GM21528 (cell line): ENCODE measurements around the gene KMT2D.

ENCODE experiments used
- ATAC-seq: cut with Tn5 transposase; IDR thresholded peaks from one replicate; pipeline ENCODE4 v1.9.1; 2021; ENCODE audit warnings: mild to moderate bottlenecking, moderate library complexity; ENCODE audit not compliant: unreplicated experiment, low FRiP score

KMT2D gene

GRCh38 chr12:49060237-49061156, at the start of gene KMT2D:
Gene KMT2D (minus strand): TSS chr12:49060794. CDS start chr12:49055324, 5,470 bp downstream.
- peak; percentile 51 for ATAC-seq

- peak; percentile 29 for ATAC-seq
Observed at GRCh38 chr12:49109641-49110463, 49.3 kb upstream of the KMT2D start.

GRCh38 chr12:49108958-49109404, 48.4 kb upstream of the KMT2D start:
- ATAC-seq: no peak

GRCh38 chr12:49105504-49106084, 45.0 kb upstream of the KMT2D start:
- no peak for ATAC-seq

- no peak for ATAC-seq
Observed at GRCh38 chr12:49104822-49105221, 44.2 kb upstream of the KMT2D start.

DNA sequence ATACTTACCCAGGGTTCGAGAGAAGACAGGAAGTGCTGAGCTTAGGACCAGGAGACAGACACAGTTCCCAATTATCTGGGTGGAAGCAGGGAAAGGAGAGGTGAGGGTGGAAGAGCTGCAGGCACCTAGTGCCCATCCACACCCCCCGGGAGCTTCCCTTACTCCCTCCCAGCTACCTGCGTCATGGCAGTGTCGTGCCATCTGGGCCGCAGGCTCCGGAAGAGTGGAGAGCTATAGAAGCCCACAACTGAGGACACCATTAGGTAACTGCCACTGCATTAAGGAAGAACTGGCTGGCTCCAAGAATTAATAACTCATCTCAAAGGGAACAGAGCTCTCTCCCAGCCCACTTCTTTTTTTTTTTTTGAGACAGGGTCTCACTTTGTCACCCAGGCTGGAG, 39.8 kb upstream of the KMT2D start:
- no peak for ATAC-seq

DNA sequence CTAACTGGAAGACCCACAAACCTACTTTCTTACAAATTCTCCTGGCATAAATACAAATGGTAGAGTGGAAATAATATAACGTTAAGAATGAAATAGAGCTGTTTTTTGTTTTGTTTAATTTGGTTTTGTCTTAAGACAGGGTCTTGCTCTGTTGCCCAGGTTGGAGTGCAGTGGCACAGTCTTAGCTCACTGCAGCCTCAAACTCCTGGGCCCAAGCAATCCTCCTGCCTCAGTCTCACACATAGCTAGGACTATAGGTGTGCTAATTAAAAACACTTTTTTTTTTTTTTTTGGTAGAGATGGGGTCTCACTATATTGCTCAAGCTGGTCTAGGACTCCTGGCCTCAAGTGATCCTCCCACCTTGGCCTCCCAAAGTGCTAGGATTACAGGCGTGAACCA, 38.1 kb upstream of the KMT2D start:
- ATAC-seq: no peak

GRCh38 chr12:49098035-49098451, 37.4 kb upstream of the KMT2D start:
- no peak for ATAC-seq

DNA sequence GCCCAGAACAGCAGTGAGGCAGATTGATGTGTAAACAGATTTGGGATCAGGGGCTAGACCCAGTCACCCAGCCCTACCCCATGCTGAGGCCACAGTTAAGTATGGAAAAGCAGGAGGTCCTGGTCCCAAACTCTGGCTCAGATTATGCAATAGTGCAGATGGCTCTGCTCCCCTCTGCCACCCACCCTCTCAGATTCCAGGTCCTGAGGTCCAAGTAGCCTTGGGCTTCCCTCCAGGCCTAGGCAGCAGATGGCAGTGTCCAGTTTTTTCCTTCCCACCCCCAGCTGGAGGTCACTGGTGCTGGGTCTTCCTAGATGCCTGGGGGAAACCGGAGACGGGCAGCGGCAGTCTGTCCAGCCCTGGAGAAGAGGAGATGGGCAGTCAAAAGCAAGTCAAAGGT, 36.8 kb upstream of the KMT2D start:
- no peak for ATAC-seq

DNA sequence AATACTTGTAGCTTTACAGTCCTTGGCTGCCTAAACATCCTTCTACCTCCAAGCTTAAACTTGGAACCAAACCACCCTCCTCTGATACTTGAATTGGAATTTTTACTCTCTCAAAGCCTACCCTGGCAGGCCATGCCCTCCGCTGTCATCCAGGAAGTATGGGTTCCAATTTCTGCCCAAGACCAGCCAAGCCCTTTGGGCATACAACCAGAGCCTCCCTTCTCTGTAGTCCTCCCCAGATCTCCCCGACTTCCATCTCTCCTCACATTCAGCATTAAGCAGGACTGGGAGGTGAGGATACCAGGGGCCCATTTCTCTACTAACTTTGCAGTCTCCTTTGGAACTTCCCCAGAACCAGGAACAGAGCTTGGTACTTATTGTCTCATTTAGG, 34.4 kb upstream of the KMT2D start:
- no peak for ATAC-seq

GRCh38 chr12:49094160-49094974, 33.8 kb upstream of the KMT2D start, which contains the start of gene DHH:
Gene DHH (minus strand): TSS chr12:49094801. CDS start chr12:49094512, 289 bp downstream.
- ATAC-seq: no peak

- ATAC-seq: no peak
Observed at GRCh38 chr12:49093792-49094159, 33.2 kb upstream of the KMT2D start.

GRCh38 chr12:49092816-49093406, 32.3 kb upstream of the KMT2D start:
- ATAC-seq: no peak

DNA sequence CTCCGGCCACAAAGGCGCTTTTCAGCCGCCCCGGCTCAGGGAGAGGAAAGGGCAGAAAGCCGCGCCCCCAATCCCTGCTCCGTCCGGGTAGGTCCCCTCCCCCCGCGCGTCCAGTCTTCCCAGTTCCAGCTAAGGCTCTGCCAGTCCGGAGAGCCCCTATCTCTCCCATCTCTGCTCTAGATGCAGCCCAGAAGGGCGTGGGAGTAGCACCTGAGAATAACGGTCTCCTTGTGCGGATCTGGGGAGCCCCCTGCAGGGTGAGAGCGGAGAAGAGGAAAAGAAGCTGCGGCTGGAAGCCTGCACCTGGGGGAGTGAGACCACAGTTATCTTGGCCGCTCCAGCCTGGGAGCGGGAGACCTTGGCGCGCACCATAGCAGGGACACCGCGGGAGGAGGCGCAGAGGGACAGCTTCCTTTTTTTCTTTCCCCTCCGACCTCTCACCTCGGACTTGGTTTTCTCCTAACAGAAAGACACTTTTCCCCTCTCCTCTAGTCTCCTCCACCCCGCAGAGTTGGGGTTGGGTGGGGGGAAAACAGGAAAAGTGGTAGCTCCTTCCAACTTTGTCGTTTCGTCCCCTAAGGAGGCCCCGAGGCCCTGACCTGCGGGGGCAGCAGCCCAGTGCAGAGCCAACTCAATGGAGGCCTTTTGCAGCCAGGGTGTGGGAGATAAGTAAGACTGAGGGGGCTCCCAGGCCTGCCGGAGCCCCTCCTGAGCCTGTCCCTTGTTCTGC, 31.7 kb upstream of the KMT2D start:
- no peak for ATAC-seq

DNA sequence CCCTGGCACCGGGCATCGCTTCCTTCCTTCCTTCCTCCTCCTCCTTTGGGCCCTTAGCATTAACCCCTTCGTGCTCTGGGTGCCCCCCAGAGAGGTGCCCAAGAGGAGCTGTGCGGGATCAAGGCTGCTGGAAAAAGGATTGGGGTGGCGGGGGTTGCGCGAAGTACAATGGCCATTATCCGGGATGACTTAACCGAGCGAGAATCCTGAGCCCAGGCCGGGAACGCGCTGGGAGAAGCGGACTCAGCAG, 31.2 kb upstream of the KMT2D start:
- no peak for ATAC-seq

- no peak for ATAC-seq
Observed at GRCh38 chr12:49091056-49091835, 30.7 kb upstream of the KMT2D start.

DNA sequence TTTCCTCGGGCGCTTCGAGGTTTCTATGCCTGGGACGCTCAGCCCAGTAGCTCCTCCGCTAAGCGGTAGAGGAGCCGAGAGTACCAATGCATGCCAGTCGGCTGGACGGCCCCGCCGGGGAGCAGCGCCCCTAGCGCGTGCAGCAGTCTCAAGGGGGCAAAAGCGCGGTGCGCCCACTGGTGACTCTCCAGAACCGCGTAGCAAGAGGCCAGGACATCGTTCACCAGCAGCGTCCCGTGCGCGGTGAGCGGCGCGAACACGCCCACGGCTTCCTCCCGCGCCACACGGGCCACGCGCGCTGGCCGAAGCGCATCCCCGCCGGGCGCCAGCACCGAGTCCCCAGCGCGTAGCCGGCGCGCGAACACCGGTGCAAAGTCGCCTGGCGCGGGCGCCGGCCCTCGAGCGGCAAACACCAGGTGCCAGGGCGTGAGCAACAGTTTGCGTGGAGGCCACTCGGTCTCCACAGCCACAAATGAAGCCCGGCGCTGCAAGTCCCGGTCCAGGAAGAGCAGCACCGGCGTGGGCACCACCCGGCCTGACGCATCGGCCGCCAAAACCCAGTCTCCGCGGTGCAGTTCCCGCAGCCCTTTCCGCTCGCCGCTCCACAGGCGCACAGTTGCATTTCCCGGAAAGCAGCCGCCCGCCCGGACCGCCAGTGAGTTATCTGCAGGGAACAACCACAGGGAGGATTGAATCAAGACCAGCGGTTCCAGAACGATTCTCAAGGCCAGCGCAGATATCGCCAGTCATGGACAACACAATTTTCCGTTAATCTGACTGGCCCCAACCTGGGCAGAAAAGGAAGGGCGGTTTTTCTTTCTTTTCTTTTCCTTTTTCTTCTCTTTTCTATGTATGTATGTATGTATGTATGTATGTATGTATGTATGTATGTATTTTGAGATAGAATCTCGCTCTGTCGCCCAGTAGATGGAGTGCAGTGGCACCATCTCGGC, 29.5 kb upstream of the KMT2D start:
- ATAC-seq: no peak

- no peak for ATAC-seq
Observed at GRCh38 chr12:49088932-49089330, 28.3 kb upstream of the KMT2D start.
